ENCODE measurements around the gene STYX. TPM values are rescaled to one million over a fixed set of nuclear protein-coding genes. Genes with fewer than 3 reads are reported as not detected.

The STYX gene
- total RNA-seq, 8 experiments from 2014 or later = 10.6 to 23.6 (median 13.9) TPM

GRCh38 chr14:52781629-52782028 lies 51.7 kb downstream of the STYX start:
- in situ Hi-C loops (cut with MboI; ENCODE audit: low pct_unique_long_range_greater_than_20kb in 2 of 9, low sequenced_read_pairs in 9 of 9, unreplicated experiment in 9 of 9) = no loop called here
- 80 to 100% (median 100%) methylated on average over 1 of the region's 1 CpG; no CpG with 5 or more reads in 4 of the 10 experiments for WGBS, 10 experiments
- Histone ChIP-seq H3K4me3 (no peak overlapping the region), H3K4me1 (replicated peaks in 1 of 2) (no peaks in the 10 kb centered on the region), H3K27ac (no peak overlapping the region)
- no peak for ATAC-seq (replicated peaks in 6 of 8)

- no peak overlapping the region for H3K27ac ChIP-seq
- in situ Hi-C loops (cut with MboI; ENCODE audit: low pct_unique_long_range_greater_than_20kb in 2 of 9, low sequenced_read_pairs in 9 of 9, unreplicated experiment in 9 of 9) = no loop called here
- no peaks in the 10 kb centered on the region for H3K4me1 ChIP-seq (replicated peaks in 1 of 2)
- 80 to 100% (median 93%) methylated on average over 1 of the region's 1 CpG for WGBS, 10 experiments
- H3K4me3 ChIP-seq = no peak overlapping the region
- no peak for ATAC-seq (replicated peaks in 6 of 8)
Measured at GRCh38 chr14:52783206-52783605, 53.2 kb downstream of the STYX start.

- ATAC-seq (replicated peaks in 6 of 8) = no peak
- Histone ChIP-seq H3K27ac (no peak overlapping the region), H3K4me3 (no peak overlapping the region), H3K4me1 (replicated peaks in 1 of 2) (peaks cover 8 to 13% of the 10 kb centered on the region in 2 donors)
- in situ Hi-C loops (cut with MboI; ENCODE audit: low pct_unique_long_range_greater_than_20kb in 2 of 9, low sequenced_read_pairs in 9 of 9, unreplicated experiment in 9 of 9) = no loop called here
Measured at GRCh38 chr14:52786887-52787286, 56.9 kb downstream of the STYX start.

GRCh38 chr14:52789118-52789517 lies 59.2 kb downstream of the STYX start:
- ATAC-seq (replicated peaks in 6 of 8) = no peak
- WGBS, 10 experiments = 43 to 100% (median 64%) methylated on average over 1 to 2 of the region's 2 CpGs; no CpG with 5 or more reads in 2 of the 10 experiments
- no peak overlapping the region for H3K4me3 ChIP-seq
- H3K27ac ChIP-seq = no peak overlapping the region
- in situ Hi-C loops (cut with MboI; ENCODE audit: low pct_unique_long_range_greater_than_20kb in 2 of 9, low sequenced_read_pairs in 9 of 9, unreplicated experiment in 9 of 9) = no loop called here
- H3K4me1 ChIP-seq (replicated peaks in 1 of 2) = peaks cover 13% of the 10 kb centered on the region in 2 donors

- WGBS, 10 experiments = 6 to 31% (median 12%) methylated on average over 3 to 18 of the region's 18 CpGs
- peaks cover 13% of the 10 kb centered on the region in 2 donors for H3K4me1 ChIP-seq (replicated peaks in 1 of 2)
- peak overlapping the region; percentile 44 to 72 (median 63) for H3K4me3 ChIP-seq
- no peak for ATAC-seq (replicated peaks in 6 of 8)
- no peak overlapping the region for H3K27ac ChIP-seq
- in situ Hi-C loops (cut with MboI; ENCODE audit: low pct_unique_long_range_greater_than_20kb in 2 of 9, low sequenced_read_pairs in 9 of 9, unreplicated experiment in 9 of 9) = no loop called here
Measured at GRCh38 chr14:52790011-52790755, 60.2 kb downstream of the STYX start.

GRCh38 chr14:52790756-52791222 lies 60.8 kb downstream of the STYX start:
- Histone ChIP-seq H3K27ac (peak overlapping the region in 1 of 2 donors; percentile 74), H3K4me3 (peak overlapping the region; percentile 44 to 72 (median 63)), H3K4me1 (replicated peaks in 1 of 2) (peaks cover 13% of the 10 kb centered on the region in 2 donors)
- ATAC-seq (replicated peaks in 6 of 8) = peak in 1 of 8 experiments; percentile 42
- in situ Hi-C loops (cut with MboI; ENCODE audit: low pct_unique_long_range_greater_than_20kb in 2 of 9, low sequenced_read_pairs in 9 of 9, unreplicated experiment in 9 of 9) = no loop called here
- WGBS, 10 experiments = 0% methylated on average over 1 to 12 of the region's 26 CpGs; no CpG with 5 or more reads in 1 of the 10 experiments

- in situ Hi-C loops (cut with MboI; ENCODE audit: low pct_unique_long_range_greater_than_20kb in 2 of 9, low sequenced_read_pairs in 9 of 9, unreplicated experiment in 9 of 9) = no loop called here
- peak within 1 kb of the TSS; percentile 44 to 72 (median 63) for H3K4me3 ChIP-seq
- 0 to 7% (median 0%) methylated on average over 1 to 8 of the region's 74 CpGs; no CpG with 5 or more reads in 5 of the 10 experiments for WGBS, 10 experiments
- peak within 1 kb of the TSS; percentile 29 to 77 for H3K27ac ChIP-seq
- H3K4me1 ChIP-seq (replicated peaks in 1 of 2) = peaks cover 13% of the 10 kb centered on the region in 2 donors
- peak; percentile 84 to 94 (median 91) for ATAC-seq (replicated peaks in 6 of 8)
Measured at GRCh38 chr14:52791223-52792096, 61.5 kb downstream of the STYX start, which contains the start of gene GNPNAT1. Gene GNPNAT1, minus strand, starts transcription at chr14:52791607. Its CDS starts 6,957 bp downstream, at chr14:52784650.

GRCh38 chr14:52792097-52792415 lies 62.1 kb downstream of the STYX start:
- in situ Hi-C loops (cut with MboI; ENCODE audit: low pct_unique_long_range_greater_than_20kb in 2 of 9, low sequenced_read_pairs in 9 of 9, unreplicated experiment in 9 of 9) = no loop called here
- peak overlapping the region; percentile 44 to 72 (median 63) for H3K4me3 ChIP-seq
- WGBS, 10 experiments = 20 to 100% (median 66%) methylated on average over 1 to 7 of the region's 7 CpGs; no CpG with 5 or more reads in 3 of the 10 experiments
- peak overlapping the region; percentile 29 to 77 for H3K27ac ChIP-seq
- no peak for ATAC-seq (replicated peaks in 6 of 8)
- peaks cover 13% of the 10 kb centered on the region in 2 donors for H3K4me1 ChIP-seq (replicated peaks in 1 of 2)

GRCh38 chr14:52793061-52793460 lies 63.1 kb downstream of the STYX start:
- in situ Hi-C loops (cut with MboI; ENCODE audit: low pct_unique_long_range_greater_than_20kb in 2 of 9, low sequenced_read_pairs in 9 of 9, unreplicated experiment in 9 of 9) = no loop called here
- WGBS, 10 experiments = 72 to 100% (median 84%) methylated on average over 1 to 2 of the region's 2 CpGs; no CpG with 5 or more reads in 4 of the 10 experiments
- H3K4me1 ChIP-seq (replicated peaks in 1 of 2) = peaks cover 13% of the 10 kb centered on the region in 2 donors

GRCh38 chr14:52797653-52798052 lies 67.7 kb downstream of the STYX start:
- 40 to 100% (median 79%) methylated on average over 1 to 3 of the region's 3 CpGs; no CpG with 5 or more reads in 2 of the 10 experiments for WGBS, 10 experiments
- no peak overlapping the region for H3K4me3 ChIP-seq
- H3K4me1 ChIP-seq (replicated peaks in 1 of 2) = no peaks in the 10 kb centered on the region
- H3K27ac ChIP-seq = no peak overlapping the region
- ATAC-seq (replicated peaks in 6 of 8) = no peak
- in situ Hi-C loops (cut with MboI; ENCODE audit: low pct_unique_long_range_greater_than_20kb in 2 of 9, low sequenced_read_pairs in 9 of 9, unreplicated experiment in 9 of 9) = no loop called here

More at GRCh38 chr14:52793061-52793460, 63.1 kb downstream of the STYX start:
- ATAC-seq (replicated peaks in 6 of 8) = no peak
- Histone ChIP-seq H3K27ac (no peak overlapping the region), H3K4me3 (no peak overlapping the region)

- no peak overlapping the region for H3K4me3 ChIP-seq
- H3K27ac ChIP-seq = no peak overlapping the region
- no peak for ATAC-seq (replicated peaks in 6 of 8)
- no peaks in the 10 kb centered on the region for H3K4me1 ChIP-seq (replicated peaks in 1 of 2)
- 91 to 100% (median 94%) methylated on average over 1 to 11 of the region's 15 CpGs for WGBS, 10 experiments
- in situ Hi-C loops (cut with MboI; ENCODE audit: low pct_unique_long_range_greater_than_20kb in 2 of 9, low sequenced_read_pairs in 9 of 9, unreplicated experiment in 9 of 9) = no loop called here
Measured at GRCh38 chr14:52798826-52799225, 68.9 kb downstream of the STYX start.

- peak in 3 of 8 experiments; percentile 60 to 83 (median 61) for ATAC-seq (replicated peaks in 6 of 8)
- in situ Hi-C loops (cut with MboI; ENCODE audit: low pct_unique_long_range_greater_than_20kb in 2 of 9, low sequenced_read_pairs in 9 of 9, unreplicated experiment in 9 of 9) = loop anchor here in 2 of 9 experiments (25.0 kb wide), 2 partner anchors 236 to 261 kb away; no protein-coding TSS in a partner anchor
- WGBS, 10 experiments = 20 to 100% (median 80%) methylated on average over 1 to 5 of the region's 5 CpGs
- Histone ChIP-seq H3K27ac (no peak overlapping the region), H3K4me3 (no peak overlapping the region), H3K4me1 (replicated peaks in 1 of 2) (no peaks in the 10 kb centered on the region)
Measured at GRCh38 chr14:52801014-52801712, 71.2 kb downstream of the STYX start.
